HG02852 (cell line): ENCODE measurements around the gene TBC1D14.

Source experiments
- ATAC-seq: cut with Tn5 transposase; IDR thresholded peaks from one replicate; pipeline ENCODE4 v1.9.1; 2021; ENCODE audit warnings: mild to moderate bottlenecking, moderate library complexity; ENCODE audit not compliant: unreplicated experiment

The TBC1D14 gene

DNA sequence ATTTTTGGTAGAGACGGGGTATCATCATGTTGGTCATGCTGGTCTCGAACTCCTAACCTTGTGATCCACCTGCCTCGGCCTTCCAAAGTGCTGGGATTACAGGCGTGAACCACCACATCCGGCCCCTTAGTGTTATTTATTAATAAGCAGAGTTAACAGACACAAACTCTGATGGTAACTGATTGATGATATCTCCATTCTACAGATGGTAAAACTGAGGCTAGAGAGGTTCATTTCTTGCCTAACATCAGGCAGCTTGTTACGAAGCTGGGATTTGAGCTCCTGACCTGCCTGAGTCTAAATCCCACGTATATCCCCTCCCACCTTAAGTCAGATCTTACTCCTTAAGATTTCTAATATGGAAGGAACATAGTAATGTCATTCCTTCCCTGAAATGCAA, 36.9 kb downstream of the TBC1D14 start:
- no peak for ATAC-seq

GRCh38 chr4:6948134-6948460, 38.5 kb downstream of the TBC1D14 start:
- ATAC-seq = no peak

GRCh38 chr4:6951880-6952381, 42.3 kb downstream of the TBC1D14 start:
- ATAC-seq = no peak

GRCh38 chr4:6953751-6954380, 44.2 kb downstream of the TBC1D14 start:
- ATAC-seq = no peak

DNA sequence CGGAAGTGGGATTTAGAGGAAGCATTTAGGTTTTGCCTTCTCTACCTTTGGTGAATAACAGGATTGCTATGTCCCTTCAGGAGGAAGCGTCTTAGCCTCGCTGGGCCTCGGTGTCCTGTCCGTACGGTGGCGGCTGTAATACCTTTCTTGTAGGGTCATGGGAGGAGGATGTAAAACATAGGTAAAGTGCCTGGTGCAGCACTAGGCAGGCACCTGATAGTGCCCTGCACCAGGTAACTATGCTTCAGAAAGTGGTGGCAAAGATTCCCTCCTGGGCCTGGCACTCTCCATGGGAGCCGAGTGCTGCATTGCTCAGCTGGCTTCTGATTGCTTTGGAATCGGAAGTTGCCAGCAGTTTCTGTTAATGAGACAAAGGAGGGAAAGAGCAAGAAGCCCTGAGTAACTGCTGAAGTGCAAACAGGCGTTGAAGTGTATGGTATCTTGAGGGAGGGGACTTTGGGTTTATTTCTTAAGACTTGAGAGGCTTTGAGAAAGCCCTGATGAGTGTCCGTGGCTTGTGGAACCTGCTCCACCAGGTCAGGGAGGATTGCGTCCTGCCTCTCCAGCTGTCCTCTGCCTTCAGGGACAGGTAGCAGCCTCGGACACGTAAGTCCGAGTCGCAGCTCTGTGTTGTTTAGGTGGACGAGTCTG, 45.8 kb downstream of the TBC1D14 start:
- ATAC-seq = no peak

GRCh38 chr4:6956087-6956433, 46.4 kb downstream of the TBC1D14 start:
- no peak for ATAC-seq

DNA sequence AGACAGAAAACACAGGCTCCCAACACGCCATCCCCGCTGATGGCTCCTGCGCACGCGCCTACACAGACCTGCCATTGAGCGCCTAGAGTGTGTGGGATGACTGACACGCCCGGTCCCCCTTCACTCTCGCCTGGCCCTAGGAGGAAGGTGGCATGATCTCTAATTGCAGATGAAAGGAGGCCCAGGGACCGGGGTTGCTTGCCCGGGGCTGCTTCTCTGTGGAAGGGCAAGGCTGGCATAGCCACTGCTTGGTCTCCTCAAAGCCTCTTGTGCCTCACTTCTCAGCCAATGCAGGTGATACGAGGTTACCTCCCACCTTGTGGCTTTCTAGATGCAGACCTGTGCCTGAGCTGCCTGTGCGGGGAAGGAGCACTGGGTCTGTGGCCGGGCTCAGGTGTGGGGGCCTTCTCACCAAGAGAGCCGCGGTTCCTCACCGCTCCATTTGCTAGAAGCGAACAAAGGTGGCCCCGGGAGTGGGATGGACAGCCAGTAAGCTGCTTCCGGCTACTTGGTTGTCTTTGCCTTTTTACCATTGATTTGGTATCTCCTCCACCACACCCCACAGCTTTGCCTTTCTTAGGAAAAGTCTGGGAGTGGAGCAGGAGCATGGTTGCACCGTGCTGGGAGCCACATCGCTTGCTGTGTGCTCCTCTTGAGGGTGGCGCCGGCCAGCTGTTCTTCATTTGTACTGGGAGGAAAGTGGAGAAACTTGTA, 47.0 kb downstream of the TBC1D14 start:
- no peak for ATAC-seq

DNA sequence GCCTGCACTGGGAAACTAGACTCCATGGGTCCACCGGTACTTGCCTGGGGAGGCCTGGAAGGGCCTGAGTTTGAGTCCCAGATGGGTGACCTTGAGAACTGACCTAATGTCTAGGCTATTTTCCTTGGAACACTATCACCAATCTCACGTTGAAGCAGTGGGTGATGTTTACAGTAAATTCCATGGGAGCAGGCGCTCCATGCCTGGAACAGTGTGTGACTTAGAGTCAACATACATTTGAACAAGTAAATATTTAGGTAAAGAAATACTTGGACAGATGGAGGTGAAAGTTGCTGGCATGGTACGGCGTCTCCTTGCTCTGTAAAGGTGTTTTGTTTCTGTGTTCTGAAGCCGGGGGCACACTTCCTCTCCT, 47.5 kb downstream of the TBC1D14 start:
- no peak for ATAC-seq

- ATAC-seq = no peak
Observed at GRCh38 chr4:6957994-6958393, 48.4 kb downstream of the TBC1D14 start.

DNA sequence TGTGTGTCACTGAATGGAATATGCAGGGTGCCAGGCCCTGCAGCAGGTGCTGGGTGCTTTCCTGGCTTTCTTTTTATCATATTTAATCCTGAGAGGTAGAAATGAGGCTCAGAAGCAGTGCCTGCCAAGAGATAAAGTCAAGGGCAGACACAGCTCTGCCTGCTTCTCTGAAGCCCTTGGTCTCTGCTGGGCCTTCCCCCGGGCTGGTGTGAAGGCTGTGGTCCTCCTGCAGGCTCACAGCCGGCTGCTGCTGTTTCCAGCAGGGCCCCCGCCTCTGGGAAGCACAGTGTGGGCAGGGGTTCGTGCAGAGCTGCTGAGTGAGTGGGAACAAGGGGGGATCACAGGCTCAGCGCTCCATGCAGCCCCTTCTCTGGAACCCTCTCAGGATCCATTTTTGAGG, 49.6 kb downstream of the TBC1D14 start:
- no peak for ATAC-seq

DNA sequence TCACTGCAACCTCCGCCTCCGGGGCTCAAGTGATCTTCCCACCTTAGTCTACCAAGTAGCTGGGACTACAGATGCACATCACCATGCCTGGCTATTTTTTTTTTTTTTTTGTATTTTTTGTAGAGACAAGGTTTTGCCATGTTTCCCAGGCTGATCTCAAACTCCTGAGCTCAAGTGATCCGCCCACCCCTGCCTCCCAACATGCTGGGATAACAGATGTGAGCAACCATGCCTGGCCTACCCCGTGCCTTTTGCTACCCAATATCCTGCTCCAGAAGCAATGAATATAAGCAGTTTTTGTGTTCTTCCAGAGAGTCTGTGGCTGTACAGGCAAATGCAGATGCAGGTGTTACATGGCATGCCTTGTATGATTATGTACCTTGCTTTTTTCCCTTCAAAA, 50.5 kb downstream of the TBC1D14 start:
- ATAC-seq = no peak

DNA sequence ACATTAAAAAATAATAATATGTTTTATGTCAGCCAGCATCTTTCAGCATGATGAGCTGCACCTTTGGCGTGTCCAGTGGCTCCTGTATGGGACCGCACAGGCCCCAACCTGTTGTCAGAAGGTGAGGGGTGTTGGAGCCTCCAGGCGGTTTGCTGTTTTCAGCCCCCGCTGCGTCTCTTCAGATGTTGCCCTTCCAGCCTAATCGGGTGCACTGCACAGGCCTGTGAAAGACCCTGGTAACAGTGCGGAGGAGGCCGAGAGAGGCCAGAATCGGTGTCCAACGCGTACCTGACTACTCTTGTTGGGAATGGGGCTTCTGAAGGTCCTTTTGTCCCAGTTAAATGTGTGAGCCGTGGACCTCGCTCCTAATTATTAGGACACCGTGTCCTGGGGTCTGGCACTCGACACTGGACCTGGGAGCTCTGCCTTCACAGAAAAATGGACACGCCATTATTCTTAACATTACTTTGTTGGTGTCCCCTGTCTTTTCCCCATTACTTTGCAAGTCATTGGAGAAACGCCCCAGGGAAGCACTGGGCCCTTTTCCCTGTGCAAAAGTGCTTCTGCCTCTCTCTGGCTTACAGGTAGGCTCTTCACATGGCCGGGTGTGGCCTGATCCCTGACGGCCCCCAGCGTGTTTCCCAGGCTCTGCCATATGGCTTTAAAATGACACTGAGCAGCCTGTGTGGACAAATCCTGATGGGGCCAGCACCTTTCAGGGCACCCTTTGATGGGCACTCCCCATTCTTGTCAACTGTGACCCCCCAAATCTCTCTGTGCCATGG, 51.2 kb downstream of the TBC1D14 start:
- no peak for ATAC-seq

- ATAC-seq = no peak
Observed at GRCh38 chr4:6961496-6962210, 52.0 kb downstream of the TBC1D14 start.

DNA sequence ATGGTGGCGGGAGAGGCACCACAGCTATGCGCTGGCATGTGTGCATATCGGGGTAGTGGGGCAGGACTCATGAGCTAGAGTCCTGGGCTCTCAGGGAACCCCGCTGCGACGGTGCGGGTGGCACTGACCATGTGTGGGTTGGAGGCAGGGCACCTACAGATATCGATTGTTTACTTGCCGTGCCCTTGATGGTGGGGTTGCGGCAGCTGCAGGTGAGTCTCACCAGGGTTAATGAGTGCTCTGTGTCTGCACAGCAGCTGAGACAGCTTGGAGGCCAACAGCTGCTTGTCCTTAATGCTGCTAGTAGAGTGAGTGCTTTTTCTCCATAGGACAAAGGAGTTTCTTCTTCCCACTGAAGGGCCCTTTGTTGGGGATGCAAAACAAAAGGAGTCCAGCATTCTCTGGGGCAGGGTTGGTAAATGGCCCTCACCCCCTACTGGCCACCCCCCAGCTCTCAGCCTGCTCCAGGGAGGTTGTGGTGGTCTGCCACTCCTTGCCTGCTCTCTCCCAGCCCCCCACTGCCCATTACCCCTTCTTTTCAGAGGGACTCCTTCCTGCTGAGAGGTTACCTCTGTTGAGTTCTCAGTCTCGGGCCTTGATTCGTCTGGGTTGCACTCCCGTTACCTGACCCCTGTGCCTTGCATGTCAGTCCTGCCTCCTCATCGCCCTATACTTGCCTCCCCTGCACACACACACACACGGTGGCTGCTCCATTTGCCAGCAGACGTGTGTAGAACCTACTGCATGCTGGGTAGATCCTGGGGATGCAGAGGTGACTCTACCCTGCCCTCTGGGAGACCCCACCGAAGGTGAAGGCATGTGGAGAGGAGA, 52.8 kb downstream of the TBC1D14 start:
- no peak for ATAC-seq

GRCh38 chr4:6963139-6963611, 53.5 kb downstream of the TBC1D14 start:
- ATAC-seq = no peak

DNA sequence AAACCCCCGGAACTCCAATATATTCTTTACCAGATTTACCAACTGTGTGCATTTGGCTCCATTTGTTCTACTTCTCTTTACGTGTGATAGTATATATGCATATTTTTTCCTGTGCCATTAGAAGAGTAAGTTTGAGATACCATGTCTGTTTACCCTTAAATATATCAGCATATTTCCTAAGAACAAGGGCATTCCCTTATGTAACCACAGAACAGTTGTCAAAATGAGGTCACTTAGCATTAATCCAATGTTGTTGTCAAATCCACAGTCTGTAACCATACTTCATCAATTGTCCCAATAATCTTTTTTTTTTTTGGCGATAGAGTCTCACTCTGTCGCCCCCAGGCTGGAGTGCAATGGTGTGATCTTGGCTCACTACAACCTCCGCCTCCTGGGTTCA, 55.2 kb downstream of the TBC1D14 start:
- peak; percentile 18 for ATAC-seq

DNA sequence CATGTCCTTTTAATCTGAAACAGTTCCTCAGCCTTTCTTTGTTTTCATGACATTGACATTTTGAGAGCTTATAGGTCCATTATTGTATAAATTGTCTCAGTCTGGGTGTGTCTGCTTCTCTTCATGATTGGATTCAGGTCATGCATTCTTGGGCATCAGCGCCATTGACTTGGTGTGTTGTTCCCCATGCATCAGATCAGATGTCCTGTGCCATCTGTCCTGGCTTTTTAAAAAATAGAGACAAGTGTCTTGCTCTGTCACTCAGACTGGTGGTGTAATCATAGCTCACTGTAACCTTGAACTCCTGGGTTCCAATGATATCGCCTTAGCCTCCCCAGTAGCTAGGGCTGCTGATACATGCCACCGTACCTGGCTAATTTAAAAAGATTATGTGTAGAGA, 55.7 kb downstream of the TBC1D14 start:
- ATAC-seq = no peak

- ATAC-seq = no peak
Observed at GRCh38 chr4:6967846-6968340, 58.3 kb downstream of the TBC1D14 start.

GRCh38 chr4:6968496-6968895, 58.9 kb downstream of the TBC1D14 start:
- no peak for ATAC-seq
